Urothelium cell line (cell line): ENCODE data around the gene KATNB1.
"Not testable (repeated sequence)": the region's sequence is repeated elsewhere in the genome, so short reads cannot be mapped to it uniquely, and the experiment has no call there.

Experiments used
- DNase-seq: peaks from one replicate; pipeline ENCODE4 v3.0.0; 2011; ENCODE audit warnings: low spot score, mixed read lengths
- FAIRE-seq: peaks from 2 replicates; lab custom pipeline; 2011; peaks lifted over from hg19 to GRCh38; lab: Jason Lieb, UNC

The KATNB1 gene

GRCh38 chr16:57765160-57765728 is 29.7 kb downstream of the KATNB1 start:
- no peak for FAIRE-seq
- no peak for DNase-seq

- FAIRE-seq = peak; percentile 20
- no peak for DNase-seq
Measured at GRCh38 chr16:57766714-57767348, 31.3 kb downstream of the KATNB1 start.

- DNase-seq (no peak), FAIRE-seq (no peak)
Measured at GRCh38 chr16:57769541-57770145, 34.1 kb downstream of the KATNB1 start.

- no peak for FAIRE-seq
- no peak for DNase-seq
Measured at GRCh38 chr16:57770361-57770760, 34.8 kb downstream of the KATNB1 start.

GRCh38 chr16:57771141-57771785 is 35.7 kb downstream of the KATNB1 start:
- FAIRE-seq (no peak), DNase-seq (no peak)

GRCh38 chr16:57773019-57773418 is 37.4 kb downstream of the KATNB1 start:
- FAIRE-seq (no peak), DNase-seq (no peak)

- FAIRE-seq (no peak), DNase-seq (no peak)
Measured at GRCh38 chr16:57773655-57774295, 38.2 kb downstream of the KATNB1 start.

GRCh38 chr16:57774705-57775285 is 39.2 kb downstream of the KATNB1 start:
- FAIRE-seq (no peak), DNase-seq (no peak)

GRCh38 chr16:57775661-57776469 is 40.3 kb downstream of the KATNB1 start:
- FAIRE-seq = no peak
- DNase-seq = no peak

- DNase-seq = no peak
- FAIRE-seq = no peak
Measured at GRCh38 chr16:57778658-57779057, 43.1 kb downstream of the KATNB1 start.

GRCh38 chr16:57779836-57780235 is 44.3 kb downstream of the KATNB1 start:
- not testable (repeated sequence) for DNase-seq, FAIRE-seq

GRCh38 chr16:57781349-57781740 is 45.8 kb downstream of the KATNB1 start:
- FAIRE-seq (no peak), DNase-seq (no peak)

GRCh38 chr16:57781741-57782606 is 46.4 kb downstream of the KATNB1 start:
- no peak for FAIRE-seq

GRCh38 chr16:57782607-57783055 is 47.1 kb downstream of the KATNB1 start:
- not testable (repeated sequence) for DNase-seq, FAIRE-seq

More at GRCh38 chr16:57781741-57782606, 46.4 kb downstream of the KATNB1 start:
- no peak for DNase-seq

- FAIRE-seq (no peak), DNase-seq (no peak)
Measured at GRCh38 chr16:57783116-57783515, 47.5 kb downstream of the KATNB1 start.

- DNase-seq (no peak), FAIRE-seq (no peak)
Measured at GRCh38 chr16:57783883-57784282, 48.3 kb downstream of the KATNB1 start.

- no peak for DNase-seq
- no peak for FAIRE-seq
Measured at GRCh38 chr16:57784334-57784733, 48.8 kb downstream of the KATNB1 start.

- FAIRE-seq (no peak), DNase-seq (no peak)
Measured at GRCh38 chr16:57785385-57785784, 49.8 kb downstream of the KATNB1 start.

GRCh38 chr16:57785924-57786323 is 50.4 kb downstream of the KATNB1 start:
- FAIRE-seq (no peak), DNase-seq (no peak)
